Right atrium auricular region (tissue), 2 donors: ENCODE data around the gene CEP104. TPM values are rescaled to one million over a fixed set of nuclear protein-coding genes. Genes with fewer than 3 reads are reported as not detected.

Experiments used
- DNase-seq: peaks from one replicate; pipeline ENCODE4 v3.0.0-alpha.2; 2019; ENCODE audit warnings: low spot score
- H3K27ac ChIP-seq, 2 donors: fragments of 200-600 bp; sonication (generic); 1 replicate in 1 of 2; 2 replicates in 1 of 2; pipeline ENCODE4 v1.5.1; 2016 to 2019
- H3K27me3 ChIP-seq, 2 donors: fragments of 200-600 bp; sonication (generic); one replicate each; pipeline versions ENCODE4 v1.5.1 to v1.6.0; 2017 to 2019
- H3K36me3 ChIP-seq: fragments of 200-600 bp; sonication (generic); one replicate; pipeline ENCODE4 v1.5.1; 2016
- H3K4me1 ChIP-seq, 2 donors: fragments of 200-600 bp; sonication (generic); one replicate each; pipeline versions ENCODE4 v1.5.1 to v1.6.0; 2017 to 2019
- H3K4me3 ChIP-seq, 2 donors: fragments of 200-600 bp; sonication (generic); 1 replicate in 1 of 2; 2 replicates in 1 of 2; pipeline ENCODE4 v1.5.1; 2017 to 2019; ENCODE audit warnings: mild to moderate bottlenecking in 1 of 2, moderate library complexity in 1 of 2
- H3K9me3 ChIP-seq, 2 donors: fragments of 200-600 bp; sonication (generic); one replicate each; pipeline ENCODE4 v1.5.1; 2019
- total RNA-seq, 2 donors: library from RNA; depleted of rRNA; stranded (reverse); fragments of >200 nt; gene quantifications; one replicate each; pipeline ENCODE4 v1.1.0, GENCODE V29; 2016
- TF ChIP-seq, protein P1 (sequence below), 2 donors: fragments of 200-600 bp; sonication (generic); IDR thresholded peaks; one replicate each; pipeline ENCODE4 v1.5.1; 2019; ENCODE audit warnings: antibody characterized with exemption in 2 of 2

CEP104 gene
- total RNA-seq, 2 donors from 2014 or later: 21.7 to 25.9 TPM

GRCh38 chr1:3895951-3896325 is 38.9 kb upstream of the CEP104 start:
- H3K27ac ChIP-seq: no peak overlapping the region
- H3K9me3 ChIP-seq: peaks cover 0 to 9% of the 10 kb centered on the region in 2 donors
- no peaks in the 10 kb centered on the region for H3K27me3 ChIP-seq
- TF ChIP-seq, protein P1, sequence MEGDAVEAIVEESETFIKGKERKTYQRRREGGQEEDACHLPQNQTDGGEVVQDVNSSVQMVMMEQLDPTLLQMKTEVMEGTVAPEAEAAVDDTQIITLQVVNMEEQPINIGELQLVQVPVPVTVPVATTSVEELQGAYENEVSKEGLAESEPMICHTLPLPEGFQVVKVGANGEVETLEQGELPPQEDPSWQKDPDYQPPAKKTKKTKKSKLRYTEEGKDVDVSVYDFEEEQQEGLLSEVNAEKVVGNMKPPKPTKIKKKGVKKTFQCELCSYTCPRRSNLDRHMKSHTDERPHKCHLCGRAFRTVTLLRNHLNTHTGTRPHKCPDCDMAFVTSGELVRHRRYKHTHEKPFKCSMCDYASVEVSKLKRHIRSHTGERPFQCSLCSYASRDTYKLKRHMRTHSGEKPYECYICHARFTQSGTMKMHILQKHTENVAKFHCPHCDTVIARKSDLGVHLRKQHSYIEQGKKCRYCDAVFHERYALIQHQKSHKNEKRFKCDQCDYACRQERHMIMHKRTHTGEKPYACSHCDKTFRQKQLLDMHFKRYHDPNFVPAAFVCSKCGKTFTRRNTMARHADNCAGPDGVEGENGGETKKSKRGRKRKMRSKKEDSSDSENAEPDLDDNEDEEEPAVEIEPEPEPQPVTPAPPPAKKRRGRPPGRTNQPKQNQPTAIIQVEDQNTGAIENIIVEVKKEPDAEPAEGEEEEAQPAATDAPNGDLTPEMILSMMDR (IDR thresholded peaks at IDR 0.05): no peak
- no peak for DNase-seq
- peaks cover 13% of the 10 kb centered on the region for H3K36me3 ChIP-seq
- H3K4me3 ChIP-seq: no peak overlapping the region
- peaks cover 0 to 13% of the 10 kb centered on the region in 2 donors for H3K4me1 ChIP-seq

DNA sequence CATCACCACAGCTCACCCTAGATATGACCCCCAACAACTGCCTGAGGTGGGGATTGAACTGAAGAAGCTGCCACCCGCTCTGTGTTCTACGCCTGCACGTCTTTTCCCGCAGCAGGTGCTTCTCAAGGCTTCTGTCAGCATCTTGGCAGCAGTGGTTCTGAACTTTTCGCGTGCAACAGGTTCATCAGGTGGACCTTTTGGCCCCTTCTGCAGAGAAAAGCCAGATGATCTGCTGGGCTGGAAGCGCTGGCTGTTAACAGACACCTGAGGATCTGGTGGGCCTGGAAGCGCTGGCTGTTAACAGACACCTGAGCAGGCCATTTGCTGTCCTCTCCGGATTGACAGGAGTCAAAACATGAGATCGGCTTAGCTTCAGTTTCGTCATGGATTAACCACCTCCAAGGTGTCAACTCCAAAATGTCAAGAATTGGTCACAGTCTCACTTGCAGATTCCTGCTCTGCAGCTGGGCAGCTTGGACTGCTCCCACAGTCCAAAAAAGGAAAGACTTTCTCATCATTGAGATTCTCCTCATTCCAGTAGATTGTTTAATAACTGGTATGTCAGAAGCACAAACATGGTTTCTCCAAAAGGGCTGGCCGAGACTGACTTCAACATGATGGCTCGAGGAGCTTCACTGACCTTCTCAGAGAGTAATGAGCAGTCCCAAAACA is 38.4 kb upstream of the CEP104 start:
- no peak for DNase-seq
- H3K27ac ChIP-seq: no peak overlapping the region
- peaks cover 0 to 9% of the 10 kb centered on the region in 2 donors for H3K9me3 ChIP-seq
- no peaks in the 10 kb centered on the region for H3K27me3 ChIP-seq
- no peak overlapping the region for H3K4me3 ChIP-seq
- peaks cover 0 to 13% of the 10 kb centered on the region in 2 donors for H3K4me1 ChIP-seq
- TF ChIP-seq, protein P1 (IDR thresholded peaks at IDR 0.05): no peak
- H3K36me3 ChIP-seq: peaks cover 18% of the 10 kb centered on the region

DNA sequence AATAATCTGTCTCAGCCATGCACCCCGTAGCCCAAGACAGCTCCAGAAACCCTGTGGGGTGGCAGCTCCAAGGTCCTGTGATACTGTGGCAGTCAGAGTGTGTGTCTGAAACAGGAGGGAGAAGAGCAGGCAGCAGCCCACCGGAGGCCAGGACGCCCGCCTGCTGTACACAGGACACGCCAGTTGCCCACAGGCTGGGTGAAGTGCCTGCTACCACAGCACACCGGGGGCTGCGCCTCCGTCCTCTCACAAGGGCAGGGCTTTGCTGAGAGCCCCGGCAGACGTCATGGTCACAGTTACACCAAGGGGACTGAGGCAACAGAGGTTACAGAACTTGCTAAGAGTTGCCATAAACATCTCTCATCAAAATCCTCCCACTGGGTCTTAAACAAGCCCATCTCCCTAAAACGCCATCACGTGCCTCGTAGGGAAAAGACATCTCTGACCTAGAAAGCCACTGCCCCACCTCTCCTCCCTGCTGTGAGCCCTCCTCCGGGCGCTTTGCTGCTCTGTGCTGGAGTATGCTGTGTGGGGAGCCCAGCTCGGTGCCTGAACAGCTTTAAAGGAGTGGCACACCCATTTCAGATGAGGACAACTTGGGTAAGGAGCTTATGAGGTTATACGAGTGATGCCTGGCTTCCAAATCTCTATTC is 37.7 kb upstream of the CEP104 start:
- no peak for DNase-seq
- peaks cover 0 to 13% of the 10 kb centered on the region in 2 donors for H3K4me1 ChIP-seq

DNA sequence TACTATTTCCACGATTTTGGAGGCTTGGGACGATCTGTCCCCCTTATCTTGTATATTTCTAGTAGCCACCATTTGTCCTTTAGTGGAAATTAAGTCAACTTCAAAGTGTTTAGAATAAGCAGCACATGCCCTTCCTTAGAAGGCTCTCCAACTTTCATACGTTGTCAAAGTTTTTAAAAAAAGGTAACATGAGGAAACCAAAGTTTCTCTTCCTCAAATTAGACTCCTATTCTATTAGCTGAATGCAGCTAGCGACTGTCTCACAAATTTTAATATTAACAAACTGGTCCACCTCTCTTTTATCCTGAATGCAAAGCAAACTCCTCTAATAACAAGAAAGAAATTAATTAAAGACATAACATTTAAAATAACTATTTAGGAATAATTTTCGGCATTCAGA is 36.2 kb upstream of the CEP104 start:
- no peak for DNase-seq
- Histone ChIP-seq H3K27ac (no peak overlapping the region), H3K4me1 (peaks cover 0 to 5% of the 10 kb centered on the region in 2 donors), H3K9me3 (peaks cover 0 to 8% of the 10 kb centered on the region in 2 donors), H3K36me3 (peaks cover 39% of the 10 kb centered on the region), H3K27me3 (no peaks in the 10 kb centered on the region), H3K4me3 (no peak overlapping the region)
- TF ChIP-seq, protein P1 (IDR thresholded peaks at IDR 0.05): no peak

More for the DNA sequence above, 37.7 kb upstream of the CEP104 start:
- Histone ChIP-seq H3K4me3 (no peak overlapping the region), H3K27me3 (no peaks in the 10 kb centered on the region), H3K9me3 (peaks cover 0 to 9% of the 10 kb centered on the region in 2 donors), H3K27ac (no peak overlapping the region), H3K36me3 (peaks cover 25% of the 10 kb centered on the region)
- TF ChIP-seq, protein P1 (IDR thresholded peaks at IDR 0.05): no peak

DNA sequence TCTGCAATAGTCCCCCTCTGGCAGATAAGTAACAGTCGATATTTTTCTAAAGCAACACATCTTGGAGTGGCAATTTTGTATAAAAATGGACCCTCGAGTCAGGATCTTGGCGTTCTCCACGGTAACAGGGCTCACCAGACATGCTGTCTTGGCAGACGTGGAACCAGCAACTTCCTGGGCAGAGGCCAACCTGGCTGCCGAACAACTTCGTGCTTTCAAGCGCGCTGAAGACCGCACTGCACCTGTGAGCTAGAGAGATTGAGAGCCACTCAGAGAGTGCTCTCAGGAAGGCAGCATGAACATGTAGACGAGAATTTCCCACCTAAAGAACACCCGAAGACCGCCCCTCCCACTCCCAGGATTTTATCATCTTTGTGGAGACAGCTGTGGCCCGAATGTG is 35.7 kb upstream of the CEP104 start:
- Histone ChIP-seq H3K4me3 (no peak overlapping the region), H3K4me1 (peaks cover 0 to 5% of the 10 kb centered on the region in 2 donors), H3K36me3 (peaks cover 43% of the 10 kb centered on the region), H3K27me3 (no peaks in the 10 kb centered on the region), H3K9me3 (peaks cover 0 to 3% of the 10 kb centered on the region in 2 donors), H3K27ac (no peak overlapping the region)
- TF ChIP-seq, protein P1 (IDR thresholded peaks at IDR 0.05): no peak
- no peak for DNase-seq
